GM18951 (cell line): Measurements from ENCODE around the gene SLC7A6.

Experiments used
- POLR2A ChIP-seq: IDR thresholded peaks from 4 replicates; pipeline ENCODE4 v1.6.1; 2011; ENCODE audit warnings: mild to moderate bottlenecking; ENCODE audit not compliant: insufficient read length, insufficient read depth; ENCODE audit errors: extremely low read depth
- in situ Hi-C: fragments of 300-500 bp; cut with MboI; formaldehyde crosslinking; loops from one replicate; pipeline ENCODE4 v1.12.0; 2022; ENCODE audit warnings: low sequenced_read_pairs, mixed read lengths, inconsistent platforms; ENCODE audit not compliant: unreplicated experiment

The SLC7A6 gene

DNA sequence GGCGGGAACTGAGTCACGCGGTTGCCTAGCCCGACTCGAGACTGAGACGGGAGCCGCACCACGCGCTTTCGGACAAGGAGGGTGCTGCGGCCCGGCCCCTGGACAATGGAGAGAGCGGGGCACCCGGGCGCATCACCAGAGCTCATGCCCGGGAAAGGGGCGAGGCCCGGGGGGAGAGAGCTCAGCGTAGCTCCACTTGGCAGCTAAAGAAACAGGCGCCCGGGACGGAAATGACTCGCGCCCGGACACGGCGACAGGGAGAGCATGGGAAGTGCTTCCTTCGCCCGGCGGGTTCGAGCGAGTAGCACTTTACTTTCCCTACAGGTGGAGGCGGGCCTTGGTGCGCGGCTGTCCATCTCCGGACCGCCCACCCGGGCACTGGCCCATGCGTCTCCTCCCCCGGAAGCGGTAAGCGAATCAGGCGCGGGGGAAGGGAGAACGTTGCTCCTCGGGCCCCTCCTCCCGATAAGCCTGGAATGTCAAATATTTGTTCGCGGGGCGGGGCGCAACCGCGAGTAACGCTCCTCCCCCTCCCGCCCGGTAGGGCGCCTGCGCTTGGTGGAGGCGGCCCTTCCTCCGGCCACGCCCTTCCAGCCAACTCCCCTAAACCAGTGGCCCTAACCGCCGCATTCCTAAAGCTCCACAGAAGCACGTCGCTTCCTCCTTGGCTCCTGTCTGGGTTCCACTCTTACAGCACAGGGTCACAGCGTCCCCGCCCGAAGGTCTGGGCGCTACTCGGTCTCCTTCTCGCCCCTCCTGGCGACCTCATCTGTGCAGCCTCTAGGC is 26.9 kb upstream of the SLC7A6 start:
- peak; percentile 81 for TF ChIP-seq POLR2A
- in situ Hi-C loops: no loop called here

GRCh38 chr16:68238029-68238345 is 26.3 kb upstream of the SLC7A6 start:
- no peak for TF ChIP-seq POLR2A
- in situ Hi-C loops: no loop called here

DNA sequence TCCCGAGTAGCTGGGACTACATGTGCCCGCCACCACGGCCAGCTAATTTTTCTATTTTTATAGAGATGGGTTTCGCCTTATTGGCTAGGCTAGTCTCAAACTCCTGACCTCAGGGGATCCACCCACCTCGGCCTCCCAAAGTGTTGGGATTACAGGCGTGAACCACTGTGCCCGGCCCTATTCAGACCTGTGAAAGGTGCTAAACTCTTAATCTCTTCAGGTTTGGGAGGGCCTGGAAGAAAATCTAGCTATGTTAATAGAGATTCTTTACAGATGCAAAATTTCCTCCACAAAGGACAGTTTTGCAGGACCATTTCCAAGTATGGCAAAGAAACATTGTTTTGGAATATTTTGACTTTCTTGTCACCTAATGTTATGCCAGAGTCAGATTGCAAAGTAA is 22.2 kb upstream of the SLC7A6 start:
- in situ Hi-C loops: no loop called here
- TF ChIP-seq POLR2A: no peak

DNA sequence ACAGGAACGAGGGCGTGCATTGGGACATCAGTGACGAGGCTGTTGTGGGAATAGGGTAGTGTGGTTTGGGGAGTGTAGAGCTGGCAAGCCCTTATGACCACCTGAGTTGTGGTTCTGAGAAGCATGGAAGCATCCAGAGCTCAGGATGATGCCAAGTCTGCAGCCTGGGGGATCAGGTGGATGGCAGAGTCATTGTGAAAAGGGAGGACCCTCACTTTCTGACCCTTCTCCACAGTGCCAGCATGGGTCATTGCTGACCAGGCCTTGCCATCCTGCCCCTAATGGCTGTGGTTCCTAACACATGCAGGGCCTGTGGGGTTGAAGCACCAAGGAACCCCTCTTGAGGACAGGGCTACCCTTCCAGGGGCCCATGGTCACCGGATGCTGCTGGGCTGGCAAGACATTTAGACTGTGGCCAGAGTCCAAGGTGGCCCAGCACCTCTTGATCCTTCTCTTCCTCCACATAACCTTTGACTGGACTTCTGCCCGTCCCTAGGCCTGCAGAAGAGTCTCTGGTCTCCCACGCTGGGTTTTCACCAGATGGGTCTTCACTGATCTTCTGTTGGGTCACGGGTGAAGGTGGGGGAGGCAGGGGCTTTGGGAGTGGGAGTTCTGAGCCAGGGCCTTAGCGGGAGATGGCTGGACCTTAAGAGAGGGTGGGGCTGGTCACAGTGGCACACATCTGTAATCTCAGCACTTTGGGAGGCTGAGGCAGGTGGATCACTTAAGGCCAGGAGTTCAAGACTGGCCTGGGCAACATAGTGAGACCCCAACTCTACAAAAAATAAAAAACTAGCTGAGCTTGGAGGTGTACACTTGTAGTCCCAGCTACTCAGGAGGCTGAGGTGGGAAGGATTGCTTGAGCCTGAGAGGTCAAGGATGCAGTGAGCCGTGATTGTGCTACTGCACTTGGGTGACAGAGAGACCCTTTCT is 21.1 kb upstream of the SLC7A6 start:
- no peak for TF ChIP-seq POLR2A
- in situ Hi-C loops: no loop called here

GRCh38 chr16:68244481-68244902 is 19.8 kb upstream of the SLC7A6 start:
- no peak for TF ChIP-seq POLR2A
- in situ Hi-C loops: no loop called here

- in situ Hi-C loops: no loop called here
- TF ChIP-seq POLR2A: peak; percentile 68
These were observed 19.1 kb upstream of the SLC7A6 start, which contains the start of gene PLA2G15 for GRCh38 chr16:68244903-68245853. Gene PLA2G15, plus strand, starts transcription at chr16:68245373. Its CDS starts 54 bp downstream, at chr16:68245427.

DNA sequence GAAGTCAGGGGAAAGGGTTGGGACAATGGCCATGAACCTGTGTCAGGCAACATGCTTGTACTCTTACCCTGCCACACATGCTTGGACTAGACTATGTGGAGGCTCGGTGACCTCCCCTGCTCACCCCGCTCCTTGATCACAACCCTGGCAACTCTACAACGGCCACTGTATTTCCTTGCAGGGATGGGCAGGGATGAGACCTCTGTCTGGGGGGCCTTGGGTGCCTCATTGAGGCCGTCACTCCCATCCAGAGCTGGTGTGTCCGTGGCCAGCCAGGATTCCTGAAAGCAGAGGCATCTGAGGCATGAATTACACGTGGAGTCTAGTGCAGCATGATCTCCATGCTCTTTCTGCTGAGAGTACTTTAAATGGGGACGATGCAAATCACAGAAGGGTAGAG is 18.2 kb upstream of the SLC7A6 start:
- TF ChIP-seq POLR2A: no peak
- in situ Hi-C loops: no loop called here

DNA sequence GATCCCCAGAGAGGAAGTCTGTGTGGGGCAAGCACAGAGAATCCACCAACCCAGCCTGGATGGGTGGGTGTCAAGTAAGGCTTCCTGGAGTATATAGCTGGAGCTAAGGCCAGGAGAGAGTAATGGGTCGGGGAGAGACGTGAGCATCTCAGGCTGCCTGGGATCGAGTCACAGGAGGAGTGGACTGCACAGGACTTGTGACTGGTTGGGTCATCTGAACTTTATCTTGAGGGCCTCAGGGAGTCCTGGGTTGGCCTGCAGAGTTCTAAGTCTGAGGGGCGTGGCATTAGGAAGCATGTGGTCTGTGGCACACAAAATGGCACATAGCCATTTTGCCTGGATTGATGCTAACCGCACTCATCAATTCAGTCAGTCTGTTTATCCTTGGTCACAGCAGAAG is 17.7 kb upstream of the SLC7A6 start:
- no peak for TF ChIP-seq POLR2A
- in situ Hi-C loops: no loop called here

DNA sequence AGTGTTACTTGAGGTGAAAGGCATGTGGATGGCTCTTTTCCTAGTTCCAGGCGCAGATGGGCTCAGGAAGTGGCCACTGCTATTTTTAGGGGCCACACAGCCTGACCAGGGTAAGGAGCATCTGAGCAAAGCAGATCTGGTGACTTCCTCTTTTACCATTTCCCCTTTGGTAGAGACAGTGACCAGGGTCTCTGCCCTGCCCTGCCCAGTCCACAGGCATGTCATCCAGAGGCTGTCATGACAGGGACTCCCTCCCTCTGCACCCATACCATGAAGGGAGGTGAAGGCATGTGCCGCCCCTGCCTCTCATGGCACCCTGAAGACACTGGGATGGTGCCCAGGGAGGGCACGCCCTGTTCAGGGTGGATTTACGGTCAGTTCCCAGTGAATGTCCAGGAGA is 16.9 kb upstream of the SLC7A6 start:
- in situ Hi-C loops: no loop called here
- no peak for TF ChIP-seq POLR2A

DNA sequence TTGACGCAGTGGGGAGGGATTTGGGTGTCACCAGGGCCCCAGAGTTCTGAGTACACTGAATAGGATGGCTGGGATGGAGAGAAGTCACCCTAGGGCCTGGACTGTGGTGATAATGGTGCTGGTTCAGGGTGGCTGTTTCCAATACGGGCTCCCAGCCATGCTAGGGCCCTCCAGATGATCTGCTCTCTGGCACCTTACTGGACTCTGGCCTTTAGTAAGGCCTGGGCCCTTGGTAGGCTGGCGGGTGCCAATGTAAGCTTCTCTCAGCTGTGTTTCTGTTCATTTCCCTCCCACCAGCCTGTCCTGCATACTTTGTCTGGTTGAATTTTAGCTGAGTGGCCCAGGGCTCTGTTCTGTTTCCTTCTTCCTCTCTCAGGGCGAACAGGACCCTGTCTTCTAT is 16.4 kb upstream of the SLC7A6 start:
- in situ Hi-C loops: no loop called here
- no peak for TF ChIP-seq POLR2A

- TF ChIP-seq POLR2A: no peak
- in situ Hi-C loops: no loop called here
These were observed 15.0 kb upstream of the SLC7A6 start for GRCh38 chr16:68249371-68249770.

- in situ Hi-C loops: no loop called here
- no peak for TF ChIP-seq POLR2A
These were observed 13.4 kb upstream of the SLC7A6 start for GRCh38 chr16:68250951-68251350.

GRCh38 chr16:68251832-68252231 is 12.5 kb upstream of the SLC7A6 start:
- no peak for TF ChIP-seq POLR2A
- in situ Hi-C loops: no loop called here
